ENCODE measurements around the gene VTI1A. TPM values are rescaled to one million over a fixed set of nuclear protein-coding genes. Genes with fewer than 3 reads are reported as not detected.
A peak's percentile ranks its signal among the peaks of the same experiment; 100 is the strongest.

Gene VTI1A
- total RNA-seq, 1 donor from 2014 or later: 21.1 TPM

GRCh38 chr10:112801004-112801403 is 354.0 kb downstream of the VTI1A start:
- no peak for DNase-seq (ENCODE audit: low read depth, low spot score)

- DNase-seq (ENCODE audit: low read depth, low spot score): no peak
Measured at GRCh38 chr10:112801748-112802147, 354.7 kb downstream of the VTI1A start.

- DNase-seq (ENCODE audit: low read depth, low spot score): no peak
Measured at GRCh38 chr10:112802411-112803022, 355.5 kb downstream of the VTI1A start.

GRCh38 chr10:112803961-112804401 is 357.0 kb downstream of the VTI1A start:
- no peak for DNase-seq (ENCODE audit: low read depth, low spot score)

- no peak for DNase-seq (ENCODE audit: low read depth, low spot score)
Measured at GRCh38 chr10:112805254-112805590, 358.2 kb downstream of the VTI1A start.

GRCh38 chr10:112805701-112806100 is 358.7 kb downstream of the VTI1A start:
- DNase-seq (ENCODE audit: low read depth, low spot score): no peak

GRCh38 chr10:112807013-112807412 is 360.0 kb downstream of the VTI1A start:
- no peak for DNase-seq (ENCODE audit: low read depth, low spot score)

GRCh38 chr10:112809736-112810135 is 362.7 kb downstream of the VTI1A start:
- DNase-seq (ENCODE audit: low read depth, low spot score): no peak

GRCh38 chr10:112810711-112811151 is 363.7 kb downstream of the VTI1A start:
- no peak for DNase-seq (ENCODE audit: low read depth, low spot score)

GRCh38 chr10:112811741-112812551 is 364.9 kb downstream of the VTI1A start:
- peak; percentile 11 for DNase-seq (ENCODE audit: low read depth, low spot score)

GRCh38 chr10:112812586-112812985 is 365.6 kb downstream of the VTI1A start:
- DNase-seq (ENCODE audit: low read depth, low spot score): no peak

GRCh38 chr10:112813866-112814591 is 367.0 kb downstream of the VTI1A start:
- DNase-seq (ENCODE audit: low read depth, low spot score): no peak

GRCh38 chr10:112815269-112816032 is 368.4 kb downstream of the VTI1A start:
- no peak for DNase-seq (ENCODE audit: low read depth, low spot score)

GRCh38 chr10:112816033-112816430 is 369.0 kb downstream of the VTI1A start:
- no peak for DNase-seq (ENCODE audit: low read depth, low spot score)

- DNase-seq (ENCODE audit: low read depth, low spot score): no peak
Measured at GRCh38 chr10:112816891-112817290, 369.9 kb downstream of the VTI1A start.

GRCh38 chr10:112817981-112818777 is 371.2 kb downstream of the VTI1A start:
- DNase-seq (ENCODE audit: low read depth, low spot score): no peak

- DNase-seq (ENCODE audit: low read depth, low spot score): no peak
Measured at GRCh38 chr10:112819231-112819630, 372.2 kb downstream of the VTI1A start.

- DNase-seq (ENCODE audit: low read depth, low spot score): no peak
Measured at GRCh38 chr10:112820320-112820719, 373.3 kb downstream of the VTI1A start.

- no peak for DNase-seq (ENCODE audit: low read depth, low spot score)
Measured at GRCh38 chr10:112821038-112821437, 374.0 kb downstream of the VTI1A start.

- no peak for DNase-seq (ENCODE audit: low read depth, low spot score)
Measured at GRCh38 chr10:112821663-112822062, 374.6 kb downstream of the VTI1A start.

GRCh38 chr10:112823007-112823406 is 376.0 kb downstream of the VTI1A start:
- no peak for DNase-seq (ENCODE audit: low read depth, low spot score)

Measured in pulmonary artery endothelial cell (primary cell).